Activated CD4-positive, alpha-beta memory T cell treated with anti-CD3 and anti-CD28 coated beads for 36 hours (primary cell): ENCODE measurements around the gene ROMO1. TPM values are rescaled to one million over a fixed set of nuclear protein-coding genes. Genes with fewer than 3 reads are reported as not detected.
A peak's percentile ranks its signal among the peaks of the same experiment; 100 is the strongest.

Experiments used
- CTCF ChIA-PET: fragments of 350-600 bp; sonication (Branson Sonifier 250); formaldehyde crosslinking; loops from one replicate; lab custom pipeline; 2021; ENCODE audit warnings: antibody characterized with exemption, inconsistent platforms; lab: Charles Lee
- POLR2A ChIA-PET: fragments of 350-600 bp; sonication (Branson Sonifier 250); formaldehyde crosslinking; loops from one replicate; lab custom pipeline; 2021; ENCODE audit warnings: antibody characterized with exemption; lab: Charles Lee
- DNase-seq: peaks from one replicate; pipeline ENCODE4 v3.0.0-alpha.2; 2020
- H3K27ac Mint-ChIP-seq: one replicate; pipeline ENCODE4 v1.8.0; 2021; ENCODE audit warnings: mixed read lengths
- H3K27me3 Mint-ChIP-seq: one replicate; pipeline ENCODE4 v1.8.0; 2021; ENCODE audit warnings: mixed read lengths
- H3K36me3 Mint-ChIP-seq: one replicate; pipeline ENCODE4 v1.8.0; 2021; ENCODE audit warnings: mixed read lengths
- H3K4me1 Mint-ChIP-seq: one replicate; pipeline ENCODE4 v1.8.0; 2021; ENCODE audit warnings: low read depth, mixed read lengths
- H3K4me3 Mint-ChIP-seq: one replicate; pipeline ENCODE4 v1.8.0; 2021; ENCODE audit warnings: mild to moderate bottlenecking, mixed read lengths
- H3K9me3 Mint-ChIP-seq: one replicate; pipeline ENCODE4 v1.8.0; 2021; ENCODE audit warnings: mixed read lengths
- intact Hi-C: fragments of 100-400 bp; cut with micrococcal nuclease; formaldehyde crosslinking; loops from one replicate; pipeline ENCODE4 v1.15.1; 2023
- total RNA-seq, 2 experiments: library from RNA; stranded (reverse); gene quantifications; one replicate each; pipeline ENCODE4 v1.2.3, GENCODE V29; 2021

The ROMO1 gene
- total RNA-seq, 2 experiments from 2014 or later, result 141 to 142 TPM

- Mint-ChIP-seq H3K27me3 (no peaks in the 10 kb centered on the region), H3K4me1 (peaks cover 61% of the 10 kb centered on the region), H3K9me3 (no peaks in the 10 kb centered on the region), H3K4me3 (peak overlapping the region; percentile 91), H3K27ac (peak overlapping the region; percentile 98), H3K36me3 (peaks cover 35% of the 10 kb centered on the region)
- no peak for DNase-seq
- CTCF ChIA-PET, result interaction anchor here (1.5 to 6.3 kb wide), 3 partner anchors 43 to 292 kb away, joined by 3 to 70 read pairs (median 7); partner anchors contain the start of genes SCAND1 and SPAG4
- POLR2A ChIA-PET, result interaction anchor here (1.2 to 6.8 kb wide), 4 partner anchors 39 to 171 kb away, joined by 3 to 93 read pairs (median 22); partner anchors contain the start of genes RBM39 and SPAG4
- intact Hi-C loops, result loop anchor here (1.0 to 5.0 kb wide), 9 partner anchors 12 to 387 kb away; partner anchors contain the start of genes CEP250, ERGIC3, PHF20 and RBM39
These were observed 37.3 kb upstream of the ROMO1 start for GRCh38 chr20:35661908-35662307.

- Mint-ChIP-seq H3K27me3 (no peaks in the 10 kb centered on the region), H3K4me1 (peaks cover 54% of the 10 kb centered on the region), H3K4me3 (peak overlapping the region; percentile 91), H3K36me3 (peaks cover 29% of the 10 kb centered on the region), H3K27ac (peak overlapping the region; percentile 98), H3K9me3 (no peaks in the 10 kb centered on the region)
- intact Hi-C loops, result loop anchor here (1.0 to 5.0 kb wide), 5 partner anchors 80 to 360 kb away; partner anchors contain the start of genes CEP250, ERGIC3, PHF20 and RBM39
- peak; percentile 35 for DNase-seq
- POLR2A ChIA-PET, result interaction anchor here (1.7 to 6.8 kb wide), 4 partner anchors 44 to 208 kb away, joined by 6 to 93 read pairs (median 24); partner anchors contain the start of genes CEP250, PHF20, RBM39 and SPAG4
- CTCF ChIA-PET, result interaction anchor here (1.9 to 6.3 kb wide), 4 partner anchors 10 to 62 kb away, joined by 4 to 70 read pairs (median 8); partner anchors contain the start of genes NFS1, ROMO1 and SPAG4
These were observed 36.7 kb upstream of the ROMO1 start for GRCh38 chr20:35662551-35662950.

- intact Hi-C loops, result loop anchor here (2.0 to 5.0 kb wide), 6 partner anchors 35 to 361 kb away; partner anchors contain the start of genes CEP250, ERGIC3, NFS1 and PHF20
These were observed 35.4 kb upstream of the ROMO1 start for GRCh38 chr20:35663516-35664465.

GRCh38 chr20:35664466-35665206 is 34.6 kb upstream of the ROMO1 start, which contains the start of the genes CPNE1 and RBM12:
CPNE1 (minus strand) TSS chr20:35664900; CDS start chr20:35632923, 31,977 bp downstream.
RBM12 (minus strand) TSS chr20:35664900; CDS start chr20:35655322, 9,578 bp downstream.
- Mint-ChIP-seq H3K4me3 (peak within 1 kb of the TSS; percentile 91), H3K27me3 (no peaks in the 10 kb centered on the region), H3K36me3 (peaks cover 25% of the 10 kb centered on the region), H3K4me1 (peaks cover 40% of the 10 kb centered on the region), H3K27ac (peak within 1 kb of the TSS; percentile 98), H3K9me3 (no peaks in the 10 kb centered on the region)
- ChIA-PET CTCF (interaction anchor here (0.8 to 6.3 kb wide), 5 partner anchors 35 to 289 kb away, joined by 3 to 70 read pairs (median 5); partner anchors contain the start of genes NFS1, ROMO1, SCAND1 and SPAG4), POLR2A (interaction anchor here (0.8 to 6.8 kb wide), 13 partner anchors 9 to 290 kb away, joined by 3 to 93 read pairs (median 6); partner anchors contain the start of genes CEP250, PHF20, RBM39 and SCAND1)
- intact Hi-C loops, result loop anchor here (2.0 to 5.0 kb wide), 6 partner anchors 34 to 362 kb away; partner anchors contain the start of genes CEP250, ERGIC3, NFS1 and PHF20
- DNase-seq, result peak; percentile 96

More at GRCh38 chr20:35663516-35664465, 35.4 kb upstream of the ROMO1 start:
- Mint-ChIP-seq H3K36me3 (peaks cover 23% of the 10 kb centered on the region), H3K27ac (peak overlapping the region; percentile 98), H3K27me3 (no peaks in the 10 kb centered on the region), H3K9me3 (no peaks in the 10 kb centered on the region), H3K4me3 (peak overlapping the region; percentile 91), H3K4me1 (peaks cover 47% of the 10 kb centered on the region)
- POLR2A ChIA-PET, result interaction anchor here (0.8 to 6.8 kb wide), 15 partner anchors 8 to 358 kb away, joined by 3 to 93 read pairs (median 4); partner anchors contain the start of genes CEP250, PHF20, RBM39 and SCAND1
- DNase-seq, result peak; percentile 77
- CTCF ChIA-PET, result interaction anchor here (0.8 to 6.3 kb wide), 7 partner anchors 12 to 290 kb away, joined by 3 to 70 read pairs (median 5); partner anchors contain the start of genes NFS1, ROMO1, SCAND1 and SPAG4

- ChIA-PET CTCF (interaction anchor here (0.8 to 0.9 kb wide), 2 partner anchors 65 to 219 kb away, joined by 3 read pairs; no protein-coding TSS in a partner anchor), POLR2A (interaction anchor here (0.6 to 1.3 kb wide), 2 partner anchors 54 to 77 kb away, joined by 3 to 6 read pairs; no protein-coding TSS in a partner anchor)
- H3K4me3 Mint-ChIP-seq, result no peak overlapping the region
- intact Hi-C loops, result loop anchor here (2.0 kb wide), 2 partner anchors 33 to 289 kb away; partner anchors contain the start of genes NFS1, ROMO1 and SCAND1
- H3K9me3 Mint-ChIP-seq, result no peaks in the 10 kb centered on the region
- peaks cover 27% of the 10 kb centered on the region for H3K4me1 Mint-ChIP-seq
- H3K27ac Mint-ChIP-seq, result peak overlapping the region; percentile 44
- H3K27me3 Mint-ChIP-seq, result no peaks in the 10 kb centered on the region
- DNase-seq, result no peak
- H3K36me3 Mint-ChIP-seq, result peaks cover 23% of the 10 kb centered on the region
These were observed 33.3 kb upstream of the ROMO1 start for GRCh38 chr20:35665949-35666288.

GRCh38 chr20:35669221-35669620 is 30.0 kb upstream of the ROMO1 start:
- Mint-ChIP-seq H3K36me3 (peaks cover 28% of the 10 kb centered on the region), H3K27ac (no peak overlapping the region)
- POLR2A ChIA-PET, result no interaction called here

GRCh38 chr20:35669681-35670080 is 29.5 kb upstream of the ROMO1 start:
- POLR2A ChIA-PET, result no interaction called here
- no peak for DNase-seq
- H3K27me3 Mint-ChIP-seq, result no peaks in the 10 kb centered on the region
- no peak overlapping the region for H3K4me3 Mint-ChIP-seq
- intact Hi-C loops, result no loop called here
- peaks cover 26% of the 10 kb centered on the region for H3K36me3 Mint-ChIP-seq
- CTCF ChIA-PET, result no interaction called here
- H3K9me3 Mint-ChIP-seq, result no peaks in the 10 kb centered on the region
- no peak overlapping the region for H3K27ac Mint-ChIP-seq
- H3K4me1 Mint-ChIP-seq, result peaks cover 3% of the 10 kb centered on the region

More at GRCh38 chr20:35669221-35669620, 30.0 kb upstream of the ROMO1 start:
- no peak for DNase-seq
- Mint-ChIP-seq H3K27me3 (no peaks in the 10 kb centered on the region), H3K9me3 (no peaks in the 10 kb centered on the region), H3K4me1 (peaks cover 3% of the 10 kb centered on the region), H3K4me3 (no peak overlapping the region)
- CTCF ChIA-PET, result no interaction called here
- intact Hi-C loops, result no loop called here

GRCh38 chr20:35673884-35674283 is 25.3 kb upstream of the ROMO1 start:
- DNase-seq, result no peak
- Mint-ChIP-seq H3K4me1 (no peaks in the 10 kb centered on the region), H3K27ac (no peak overlapping the region), H3K36me3 (peaks cover 25% of the 10 kb centered on the region), H3K9me3 (no peaks in the 10 kb centered on the region), H3K27me3 (no peaks in the 10 kb centered on the region), H3K4me3 (no peak overlapping the region)
- intact Hi-C loops, result no loop called here
- ChIA-PET CTCF (no interaction called here), POLR2A (no interaction called here)

GRCh38 chr20:35674921-35675320 is 24.3 kb upstream of the ROMO1 start:
- H3K4me3 Mint-ChIP-seq, result no peak overlapping the region
- H3K4me1 Mint-ChIP-seq, result no peaks in the 10 kb centered on the region
- CTCF ChIA-PET, result no interaction called here
- H3K27ac Mint-ChIP-seq, result no peak overlapping the region
- POLR2A ChIA-PET, result no interaction called here
- no peaks in the 10 kb centered on the region for H3K27me3 Mint-ChIP-seq
- intact Hi-C loops, result no loop called here
- no peak for DNase-seq
- H3K9me3 Mint-ChIP-seq, result no peaks in the 10 kb centered on the region
- H3K36me3 Mint-ChIP-seq, result peaks cover 21% of the 10 kb centered on the region

- CTCF ChIA-PET, result no interaction called here
- Mint-ChIP-seq H3K36me3 (peaks cover 4% of the 10 kb centered on the region), H3K4me3 (no peak overlapping the region), H3K9me3 (no peaks in the 10 kb centered on the region), H3K4me1 (no peaks in the 10 kb centered on the region), H3K27ac (no peak overlapping the region), H3K27me3 (no peaks in the 10 kb centered on the region)
- no peak for DNase-seq
- intact Hi-C loops, result no loop called here
- POLR2A ChIA-PET, result no interaction called here
These were observed 18.6 kb upstream of the ROMO1 start for GRCh38 chr20:35680452-35681183.
